GM23338 (cell line): ENCODE measurements around the gene CHST15. TPM values are rescaled to one million over a fixed set of nuclear protein-coding genes. Genes with fewer than 3 reads are reported as not detected.

ENCODE experiments used
- ATAC-seq: fragments of 200-7000 bp; cut with Tn5 transposase; 3 replicates; pipeline ENCODE4 v1.9.1; 2020
- DNase-seq: peaks from one replicate; pipeline ENCODE4 v3.0.0-alpha.2; 2015; ENCODE audit warnings: low spot score
- H2AFZ ChIP-seq: fragments of 200-600 bp; sonication (generic); 2 replicates; pipeline ENCODE4 v1.8.0; 2016; ENCODE audit warnings: antibody characterized with exemption, mild to moderate bottlenecking, moderate library complexity
- H3F3A ChIP-seq: fragments of 200-600 bp; sonication (generic); replicated peaks from 2 replicates; pipeline ENCODE4 v1.8.0; 2017; ENCODE audit warnings: antibody characterized with exemption, mixed run types, low read depth
- H3K27ac ChIP-seq: fragments of 200-600 bp; sonication (generic); 2 replicates; pipeline ENCODE4 v1.6.1; 2016; ENCODE audit warnings: low read depth
- H3K27me3 ChIP-seq: fragments of 200-600 bp; sonication (generic); 2 replicates; pipeline ENCODE4 v1.8.0; 2016; ENCODE audit warnings: mild to moderate bottlenecking, mixed run types, moderate library complexity; ENCODE audit not compliant: insufficient read depth
- H3K36me3 ChIP-seq: fragments of 200-600 bp; sonication (generic); 2 replicates; pipeline ENCODE4 v1.8.0; 2016; ENCODE audit warnings: mild to moderate bottlenecking; ENCODE audit not compliant: insufficient read depth
- H3K4me1 ChIP-seq: fragments of 200-600 bp; sonication (generic); 2 replicates; pipeline ENCODE4 v1.8.0; 2016; ENCODE audit warnings: mild to moderate bottlenecking, moderate library complexity; ENCODE audit not compliant: insufficient read depth
- H3K4me2 ChIP-seq: fragments of 200-600 bp; sonication (generic); 2 replicates; pipeline ENCODE4 v1.7.1; 2017; ENCODE audit warnings: mixed run types
- H3K4me3 ChIP-seq: fragments of 200-600 bp; sonication (generic); 2 replicates; pipeline ENCODE4 v1.6.1; 2016; ENCODE audit warnings: mixed run types
- H3K79me2 ChIP-seq: fragments of 200-600 bp; sonication (generic); replicated peaks from 2 replicates; pipeline ENCODE4 v1.8.0; 2017; ENCODE audit warnings: mild to moderate bottlenecking; ENCODE audit not compliant: insufficient read depth
- H3K9me2 ChIP-seq: fragments of 200-600 bp; sonication (generic); 2 replicates; pipeline ENCODE4 v1.8.0; 2017; ENCODE audit not compliant: insufficient read depth
- H4K20me1 ChIP-seq: fragments of 200-600 bp; sonication (generic); replicated peaks from 2 replicates; pipeline ENCODE4 v1.8.0; 2017; ENCODE audit warnings: mild to moderate bottlenecking; ENCODE audit not compliant: insufficient read depth
- H3K27ac Mint-ChIP-seq: 2 replicates; pipeline ENCODE4 v1.8.0; 2020; ENCODE audit warnings: inconsistent platforms, mild to moderate bottlenecking, moderate library complexity, mixed read lengths
- H3K27me3 Mint-ChIP-seq: 3 replicates; pipeline ENCODE4 v1.8.0; 2022; ENCODE audit warnings: low read depth, mild to moderate bottlenecking, moderate library complexity, mixed read lengths, inconsistent platforms; ENCODE audit not compliant: insufficient read depth, poor library complexity
- H3K36me3 Mint-ChIP-seq: 3 replicates; pipeline ENCODE4 v1.8.0; 2021; ENCODE audit warnings: low read depth, mild to moderate bottlenecking, inconsistent platforms, moderate library complexity, mixed read lengths
- H3K4me1 Mint-ChIP-seq: 3 replicates; pipeline ENCODE4 v1.8.0; 2020; ENCODE audit warnings: mild to moderate bottlenecking, inconsistent platforms, mixed read lengths
- H3K4me3 Mint-ChIP-seq: 3 replicates; pipeline ENCODE4 v1.8.0; 2021; ENCODE audit warnings: moderate library complexity, mild to moderate bottlenecking, inconsistent platforms, mixed read lengths
- H3K9me3 Mint-ChIP-seq: 3 replicates; pipeline ENCODE4 v1.8.0; 2020; ENCODE audit warnings: moderate library complexity, mild to moderate bottlenecking, inconsistent platforms, mixed read lengths
- EZH2 ChIP-seq: fragments of 200-600 bp; sonication (generic); IDR thresholded peaks from one replicate; pipeline ENCODE4 v1.8.0; 2017; ENCODE audit warnings: antibody characterized with exemption, mild to moderate bottlenecking, low read depth; ENCODE audit not compliant: unreplicated experiment
- JUNB ChIP-seq: IDR thresholded peaks from one replicate; pipeline ENCODE4 v1.6.1; 2016; ENCODE audit warnings: antibody characterized with exemption; ENCODE audit not compliant: unreplicated experiment
- NANOG ChIP-seq: IDR thresholded peaks from 2 replicates; pipeline ENCODE4 v1.6.1; 2016; ENCODE audit warnings: antibody characterized with exemption, borderline replicate concordance
- REST ChIP-seq: IDR thresholded peaks from one replicate; pipeline ENCODE4 v1.6.1; 2018; ENCODE audit warnings: antibody characterized with exemption; ENCODE audit not compliant: unreplicated experiment
- ZNF462 ChIP-seq: fragments of 250-450 bp; sonication (Bioruptor Pico); IDR thresholded peaks from 2 replicates; pipeline ENCODE4 v1.5.0; 2020; ENCODE audit warnings: mild to moderate bottlenecking, moderate library complexity
- polyA plus RNA-seq: library from polyadenylated mRNA; unstranded; fragments of >200 nt; fragmentation: Nextera tagmentation; extraction: Ambion mirVana; gene quantifications from 2 replicates; pipeline ENCODE4 v1.2.1, GENCODE V29; 2016
- total RNA-seq: library from RNA; depleted of rRNA; stranded (reverse); fragments of >200 nt; shearing (Covaris generic); gene quantifications from 2 replicates; pipeline ENCODE4 v1.2.3, GENCODE V29; 2014

CHST15 gene
- total and polyA plus RNA-seq, 2 experiments from 2014 or later, result 2.6 to 11.2 TPM

GRCh38 chr10:124001391-124002148 lies 91.8 kb downstream of the CHST15 start (continued):
- no peak for TF ChIP-seq ZNF462 (CRISPR knock-in tag)

- no peak for ATAC-seq
- Mint-ChIP-seq H3K9me3 (no peaks in the 10 kb centered on the region), H3K4me1 (peaks cover 16% of the 10 kb centered on the region), H3K27me3 (peaks cover 24% of the 10 kb centered on the region), H3K27ac (no peak overlapping the region), H3K36me3 (no peaks in the 10 kb centered on the region), H3K4me3 (no peak overlapping the region)
- Histone ChIP-seq H3K4me1 (no peaks in the 10 kb centered on the region), H3K4me3 (no peak overlapping the region), H3K79me2 (no peaks in the 10 kb centered on the region), H3K36me3 (no peaks in the 10 kb centered on the region), H3K9me2 (no peaks in the 10 kb centered on the region), H3K27me3 (no peaks in the 10 kb centered on the region), H3K27ac (no peak overlapping the region), H4K20me1 (no peaks in the 10 kb centered on the region), H3K4me2 (no peak overlapping the region), H2AFZ (no peak overlapping the region), H3F3A (no peaks in the 10 kb centered on the region)
- no peak for DNase-seq
- TF ChIP-seq JUNB (no peak), EZH2 (no peak), REST (no peak), NANOG (no peak)
Observed at GRCh38 chr10:124000792-124001201, 92.6 kb downstream of the CHST15 start.
